Karpas-422 (cell line): Measurements from ENCODE around the gene MAP3K9. TPM values are rescaled to one million over a fixed set of nuclear protein-coding genes. Genes with fewer than 3 reads are reported as not detected.
A peak's percentile ranks its signal among the peaks of the same experiment; 100 is the strongest.

Source experiments
- DNase-seq: peaks from one replicate; pipeline ENCODE4 v3.0.0-alpha.2; 2015
- H2AFZ ChIP-seq: fragments of 200-600 bp; sonication (generic); 2 replicates; pipeline ENCODE4 v1.6.1; 2014; ENCODE audit warnings: antibody characterized with exemption, low read length, mixed read lengths
- H3K27ac ChIP-seq: fragments of 200-600 bp; sonication (generic); 2 replicates; pipeline ENCODE4 v1.5.1; 2014; ENCODE audit warnings: mild to moderate bottlenecking, low read length, moderate library complexity
- H3K27me3 ChIP-seq: fragments of 200-600 bp; sonication (generic); 2 replicates; pipeline ENCODE4 v1.6.1; 2014; ENCODE audit warnings: low read length, mixed read lengths
- H3K36me3 ChIP-seq: fragments of 200-600 bp; sonication (generic); 2 replicates; pipeline ENCODE4 v1.6.1; 2014; ENCODE audit warnings: low read length, mixed read lengths; ENCODE audit not compliant: insufficient read depth
- H3K4me1 ChIP-seq: fragments of 200-600 bp; sonication (generic); 2 replicates; pipeline ENCODE4 v1.6.1; 2014; ENCODE audit warnings: mild to moderate bottlenecking, low read length, mixed read lengths
- H3K4me2 ChIP-seq: fragments of 200-600 bp; sonication (generic); 2 replicates; pipeline ENCODE4 v1.6.1; 2014; ENCODE audit warnings: low read length, low read depth, mild to moderate bottlenecking; ENCODE audit not compliant: poor library complexity, severe bottlenecking
- H3K4me3 ChIP-seq: fragments of 200-600 bp; sonication (generic); 2 replicates; pipeline ENCODE4 v1.5.1; 2014; ENCODE audit warnings: mild to moderate bottlenecking, antibody characterized with exemption, low read length, mixed read lengths
- H3K79me2 ChIP-seq: fragments of 200-600 bp; sonication (generic); 2 replicates; pipeline ENCODE4 v1.6.1; 2014; ENCODE audit warnings: mild to moderate bottlenecking, low read length, mixed read lengths
- H3K9ac ChIP-seq: fragments of 200-600 bp; sonication (generic); 2 replicates; pipeline ENCODE4 v1.6.0; 2014; ENCODE audit warnings: low read length
- H3K9me2 ChIP-seq: fragments of 200-600 bp; sonication (generic), shearing (Covaris generic); replicated peaks from 2 replicates; pipeline ENCODE4 v1.6.0; 2014; ENCODE audit warnings: mild to moderate bottlenecking, low read length, moderate library complexity; ENCODE audit not compliant: insufficient read depth
- H3K9me3 ChIP-seq: fragments of 300-700, 200-600 bp; sonication (generic); 2 replicates; pipeline ENCODE4 v1.6.1; 2014; ENCODE audit warnings: low read length, mixed read lengths
- H4K20me1 ChIP-seq: fragments of 200-600 bp; sonication (generic); 2 replicates; pipeline ENCODE4 v1.6.1; 2014; ENCODE audit warnings: mild to moderate bottlenecking, antibody characterized with exemption, low read length, low read depth; ENCODE audit not compliant: insufficient read depth
- total RNA-seq: library from RNA; depleted of rRNA; stranded (reverse); fragments of >200 nt; shearing (Covaris generic); gene quantifications from 2 replicates; pipeline ENCODE4 v1.2.3, GENCODE V29; 2014; ENCODE audit warnings: low replicate concordance

MAP3K9 gene
- total RNA-seq, 1 experiment from 2014 or later: 17.1 TPM

DNA sequence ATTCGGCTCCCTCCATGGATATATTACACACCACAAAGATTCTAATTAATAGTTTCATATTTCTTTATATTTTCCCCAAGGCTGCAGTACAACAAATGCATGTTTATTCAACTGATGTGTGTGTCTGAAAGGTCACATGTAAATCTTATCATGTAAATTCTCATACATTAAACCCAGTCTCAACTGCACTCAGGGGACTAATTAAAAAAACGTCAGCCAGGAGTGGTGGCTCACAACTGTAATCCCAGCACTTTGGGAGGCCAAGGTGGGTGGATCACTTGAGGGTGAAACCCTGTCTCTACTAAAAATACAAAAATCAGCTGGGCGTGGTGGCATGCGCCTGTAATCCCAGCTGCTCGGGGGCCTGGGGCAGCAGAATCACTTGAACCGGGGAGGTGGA lies 67.8 kb downstream of the MAP3K9 start:
- H3K9me3 ChIP-seq: no peaks in the 10 kb centered on the region
- no peak overlapping the region for H3K4me2 ChIP-seq
- H2AFZ ChIP-seq: no peak overlapping the region
- H3K9ac ChIP-seq: no peak overlapping the region
- H3K4me3 ChIP-seq: no peak overlapping the region
- peaks cover 13% of the 10 kb centered on the region for H3K4me1 ChIP-seq
- no peaks in the 10 kb centered on the region for H4K20me1 ChIP-seq
- H3K79me2 ChIP-seq: no peaks in the 10 kb centered on the region
- no peaks in the 10 kb centered on the region for H3K9me2 ChIP-seq
- peak; percentile 48 for DNase-seq
- no peak overlapping the region for H3K27ac ChIP-seq
- H3K36me3 ChIP-seq: peaks cover 37% of the 10 kb centered on the region; the same call in 1 of the 2 replicates
- no peaks in the 10 kb centered on the region for H3K27me3 ChIP-seq

- H3K4me1 ChIP-seq: no peaks in the 10 kb centered on the region
- no peak overlapping the region for H3K27ac ChIP-seq
- no peaks in the 10 kb centered on the region for H3K79me2 ChIP-seq
- no peak overlapping the region for H3K4me2 ChIP-seq
- H4K20me1 ChIP-seq: no peaks in the 10 kb centered on the region
- no peak overlapping the region for H3K4me3 ChIP-seq
- H3K9me3 ChIP-seq: no peaks in the 10 kb centered on the region
- H3K27me3 ChIP-seq: no peaks in the 10 kb centered on the region
- no peak for DNase-seq
- no peaks in the 10 kb centered on the region for H3K9me2 ChIP-seq
- H2AFZ ChIP-seq: no peak overlapping the region
- no peak overlapping the region for H3K9ac ChIP-seq
- H3K36me3 ChIP-seq: peaks cover 40% of the 10 kb centered on the region
These were observed 74.3 kb downstream of the MAP3K9 start for GRCh38 chr14:70735043-70735442.

GRCh38 chr14:70731447-70732239 lies 77.7 kb downstream of the MAP3K9 start:
- Histone ChIP-seq H3K27me3 (no peaks in the 10 kb centered on the region), H3K4me1 (peaks cover 11% of the 10 kb centered on the region), H2AFZ (no peak overlapping the region), H3K9me3 (no peaks in the 10 kb centered on the region), H3K9me2 (no peaks in the 10 kb centered on the region), H3K4me3 (no peak overlapping the region), H3K27ac (no peak overlapping the region), H3K4me2 (no peak overlapping the region), H3K9ac (no peak overlapping the region), H3K79me2 (no peaks in the 10 kb centered on the region), H3K36me3 (peaks cover 20% of the 10 kb centered on the region), H4K20me1 (no peaks in the 10 kb centered on the region)
- no peak for DNase-seq

DNA sequence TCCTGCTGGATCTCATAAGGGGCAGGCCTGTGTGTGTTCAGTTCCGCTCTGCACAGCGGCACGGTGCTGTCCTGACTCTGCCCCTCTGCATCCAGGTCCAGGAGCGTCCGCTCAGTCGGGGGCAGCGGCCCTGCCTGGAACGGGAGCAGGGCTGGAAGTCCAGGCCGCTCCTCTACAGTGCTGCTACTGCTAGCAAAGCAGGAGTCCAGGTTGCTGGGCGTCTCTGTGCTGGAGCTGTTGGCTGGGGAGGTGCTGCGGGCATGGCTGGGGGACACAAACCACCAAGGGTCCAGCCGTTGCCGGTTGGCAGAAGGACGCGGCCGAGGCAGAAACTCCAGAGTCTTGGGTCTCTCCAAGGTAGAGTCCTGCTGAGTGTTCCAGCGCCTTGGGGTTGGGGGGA lies 78.9 kb downstream of the MAP3K9 start:
- Histone ChIP-seq H3K4me1 (peaks cover 12% of the 10 kb centered on the region), H3K9me2 (no peaks in the 10 kb centered on the region), H3K4me3 (no peak overlapping the region), H3K9me3 (no peaks in the 10 kb centered on the region), H3K27ac (no peak overlapping the region), H3K27me3 (no peaks in the 10 kb centered on the region), H2AFZ (no peak overlapping the region), H3K36me3 (peaks cover 16% of the 10 kb centered on the region), H3K9ac (no peak overlapping the region), H3K79me2 (no peaks in the 10 kb centered on the region), H4K20me1 (no peaks in the 10 kb centered on the region), H3K4me2 (no peak overlapping the region)
- no peak for DNase-seq

DNA sequence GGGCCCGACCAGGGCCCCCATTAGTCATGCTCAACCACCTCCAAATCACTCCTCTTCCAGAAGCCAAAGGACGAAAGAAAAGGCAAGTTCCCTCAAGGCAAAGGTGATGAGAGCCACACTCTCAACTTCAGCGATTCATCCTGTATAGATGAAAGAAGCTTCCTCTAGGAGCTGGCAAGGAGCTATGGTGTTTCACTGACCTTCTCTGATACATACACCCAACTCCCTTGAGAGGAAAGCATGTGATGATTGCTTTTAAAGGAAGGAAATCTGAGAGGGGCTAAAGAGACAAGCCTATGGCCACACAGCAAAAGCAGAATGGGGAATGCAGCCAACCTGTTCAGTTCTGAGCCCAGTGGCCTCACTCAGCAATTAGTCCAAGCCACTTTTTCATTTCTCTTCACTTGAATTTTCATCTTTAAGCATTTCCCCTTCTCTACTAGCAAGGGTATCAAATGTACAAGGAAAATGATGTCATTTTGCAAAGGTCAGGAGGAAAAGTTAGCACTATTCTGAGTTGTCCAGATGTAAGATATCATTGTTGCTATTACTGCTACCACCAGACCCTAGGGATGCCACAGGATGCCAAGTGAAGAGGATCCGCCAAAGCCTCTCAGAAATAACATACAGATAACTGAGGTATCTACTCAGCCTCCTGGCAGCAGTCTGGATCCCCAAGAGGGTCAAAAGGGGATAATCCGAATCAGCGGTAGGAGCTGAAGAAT lies 82.5 kb downstream of the MAP3K9 start:
- H3K9me2 ChIP-seq: no peaks in the 10 kb centered on the region
- no peak overlapping the region for H3K9ac ChIP-seq
- no peak overlapping the region for H2AFZ ChIP-seq
- no peaks in the 10 kb centered on the region for H4K20me1 ChIP-seq
- no peak overlapping the region for H3K4me2 ChIP-seq
- no peak overlapping the region for H3K27ac ChIP-seq
- H3K36me3 ChIP-seq: peaks cover 12% of the 10 kb centered on the region; the same call in 1 of the 2 replicates
- H3K79me2 ChIP-seq: no peaks in the 10 kb centered on the region
- H3K9me3 ChIP-seq: no peaks in the 10 kb centered on the region
- DNase-seq: no peak
- H3K4me1 ChIP-seq: peaks cover 12% of the 10 kb centered on the region
- H3K4me3 ChIP-seq: no peak overlapping the region
- no peaks in the 10 kb centered on the region for H3K27me3 ChIP-seq

- no peak overlapping the region for H2AFZ ChIP-seq
- H3K9ac ChIP-seq: no peak overlapping the region
- H3K9me3 ChIP-seq: no peaks in the 10 kb centered on the region
- peaks cover 12% of the 10 kb centered on the region for H3K4me1 ChIP-seq
- no peaks in the 10 kb centered on the region for H3K79me2 ChIP-seq
- no peak overlapping the region for H3K4me3 ChIP-seq
- H3K27me3 ChIP-seq: no peaks in the 10 kb centered on the region
- H3K27ac ChIP-seq: no peak overlapping the region
- no peaks in the 10 kb centered on the region for H3K9me2 ChIP-seq
- 0 out of 2 replicates have a peak, but pooled peaks cover 7% of the 10 kb centered on the region for H3K36me3 ChIP-seq
- no peak for DNase-seq
- no peaks in the 10 kb centered on the region for H4K20me1 ChIP-seq
- no peak overlapping the region for H3K4me2 ChIP-seq
These were observed 84.4 kb downstream of the MAP3K9 start for GRCh38 chr14:70724944-70725343.

- Histone ChIP-seq H3K9me2 (no peaks in the 10 kb centered on the region), H3K27me3 (no peaks in the 10 kb centered on the region), H3K27ac (no peak overlapping the region), H3K79me2 (no peaks in the 10 kb centered on the region), H3K9me3 (no peaks in the 10 kb centered on the region), H4K20me1 (no peaks in the 10 kb centered on the region), H3K36me3 (0 out of 2 replicates have a peak, but pooled peaks cover 4% of the 10 kb centered on the region), H3K4me1 (peaks cover 12% of the 10 kb centered on the region), H3K4me3 (no peak overlapping the region), H3K4me2 (no peak overlapping the region), H3K9ac (no peak overlapping the region), H2AFZ (no peak overlapping the region)
- no peak for DNase-seq
These were observed 85.2 kb downstream of the MAP3K9 start for GRCh38 chr14:70724110-70724509.

DNA sequence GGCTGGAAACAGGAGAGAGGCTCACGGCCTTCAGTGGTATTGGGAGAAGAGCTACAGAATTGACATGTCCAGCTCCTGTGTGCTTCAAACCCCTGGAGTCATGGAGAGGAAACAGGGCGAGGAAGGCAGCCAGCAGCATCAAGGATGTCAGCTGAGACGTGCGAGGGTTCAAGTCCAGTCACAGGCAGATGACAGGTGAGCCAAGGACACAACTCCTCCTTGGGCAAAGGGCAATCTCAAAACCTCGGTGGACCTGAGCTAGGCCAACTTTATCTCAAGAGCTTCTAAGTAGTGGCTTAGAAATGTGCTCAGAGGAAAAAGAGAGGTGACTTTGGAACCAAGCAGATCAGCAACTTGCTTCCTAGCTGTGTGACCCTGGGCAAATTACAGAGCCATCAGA lies 86.0 kb downstream of the MAP3K9 start:
- Histone ChIP-seq H2AFZ (no peak overlapping the region), H3K27me3 (no peaks in the 10 kb centered on the region), H4K20me1 (no peaks in the 10 kb centered on the region), H3K36me3 (no peaks in the 10 kb centered on the region), H3K4me2 (no peak overlapping the region), H3K27ac (no peak overlapping the region), H3K79me2 (no peaks in the 10 kb centered on the region), H3K4me1 (peaks cover 12% of the 10 kb centered on the region), H3K9me2 (no peaks in the 10 kb centered on the region), H3K4me3 (no peak overlapping the region), H3K9me3 (no peaks in the 10 kb centered on the region), H3K9ac (no peak overlapping the region)
- DNase-seq: no peak
